ENCODE results near the gene DUS3L.

Gene DUS3L

DNA sequence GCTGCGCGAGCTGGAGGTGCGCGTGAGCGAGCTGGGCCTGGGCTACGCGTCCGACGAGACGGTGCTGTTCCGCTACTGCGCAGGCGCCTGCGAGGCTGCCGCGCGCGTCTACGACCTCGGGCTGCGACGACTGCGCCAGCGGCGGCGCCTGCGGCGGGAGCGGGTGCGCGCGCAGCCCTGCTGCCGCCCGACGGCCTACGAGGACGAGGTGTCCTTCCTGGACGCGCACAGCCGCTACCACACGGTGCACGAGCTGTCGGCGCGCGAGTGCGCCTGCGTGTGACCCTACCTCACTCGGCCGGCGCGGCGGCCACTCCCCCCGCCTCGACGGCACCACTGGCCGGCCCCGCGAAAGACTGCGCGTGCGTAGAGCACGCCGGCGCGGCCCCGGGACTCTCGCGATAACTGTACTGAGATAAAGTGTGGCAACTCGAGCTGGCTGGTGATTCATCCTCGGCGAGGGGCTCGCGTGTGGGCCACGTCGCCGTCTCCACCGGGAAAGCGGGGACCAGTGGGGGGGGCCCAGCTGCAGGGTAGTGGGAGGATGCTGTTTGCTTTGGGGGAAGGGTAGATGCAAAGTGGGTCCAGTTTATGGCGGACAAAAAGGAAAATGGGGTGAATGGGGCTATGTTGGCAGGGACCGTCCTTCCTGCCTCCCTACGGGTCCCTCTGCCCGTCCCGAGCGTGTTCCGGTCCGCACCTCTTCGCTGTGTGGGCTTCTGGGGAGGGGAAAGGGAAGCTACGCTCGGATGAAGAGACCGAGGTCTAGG is 37.1 kb upstream of the DUS3L start:
- in situ Hi-C loops (cut with MboI; ENCODE audit: low sequenced_read_pairs): no loop called here
- Histone ChIP-seq H3K4me1 (peaks cover 5% of the 10 kb centered on the region), H3K36me3 (replicated peaks) (no peaks in the 10 kb centered on the region), H3K9me3 (no peaks in the 10 kb centered on the region), H3K27me3 (ENCODE audit: low read depth) (no peaks in the 10 kb centered on the region), H3K4me3 (peak overlapping the region; percentile 21)
- peak; percentile 69 to 92 for DNase-seq (ENCODE audit: low spot score in 2 of 2)

DNA sequence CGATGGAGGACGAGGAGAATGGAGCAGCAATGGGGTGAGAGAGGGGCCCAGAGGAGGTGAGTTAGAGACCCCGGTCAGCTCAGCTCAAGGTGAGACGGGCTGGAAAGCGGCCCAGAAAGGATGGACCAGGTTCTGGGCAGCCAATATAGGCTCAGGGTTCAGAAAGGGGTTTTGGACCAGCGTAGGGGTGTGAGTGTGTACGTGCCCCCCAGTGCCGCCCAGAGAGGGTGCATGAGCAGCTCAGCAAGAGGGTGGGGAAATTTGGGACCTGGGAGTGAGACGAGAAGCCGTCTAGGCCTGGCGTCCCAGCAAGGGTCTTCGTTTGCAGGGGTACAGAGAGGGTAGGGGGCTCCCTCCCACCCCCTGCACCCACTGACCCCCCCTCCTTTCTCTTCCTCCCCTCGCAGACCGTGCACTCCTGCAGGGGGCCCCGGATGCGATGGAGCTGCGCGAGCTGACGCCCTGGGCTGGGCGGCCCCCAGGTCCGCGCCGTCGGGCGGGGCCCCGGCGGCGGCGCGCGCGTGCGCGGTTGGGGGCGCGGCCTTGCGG is 36.5 kb upstream of the DUS3L start:
- Histone ChIP-seq H3K4me1 (peaks cover 5% of the 10 kb centered on the region), H3K27me3 (ENCODE audit: low read depth) (no peaks in the 10 kb centered on the region), H3K36me3 (replicated peaks) (no peaks in the 10 kb centered on the region), H3K4me3 (peak overlapping the region; percentile 13), H3K9me3 (no peaks in the 10 kb centered on the region)
- in situ Hi-C loops (cut with MboI; ENCODE audit: low sequenced_read_pairs): no loop called here
- no peak for DNase-seq (ENCODE audit: low spot score in 2 of 2)

DNA sequence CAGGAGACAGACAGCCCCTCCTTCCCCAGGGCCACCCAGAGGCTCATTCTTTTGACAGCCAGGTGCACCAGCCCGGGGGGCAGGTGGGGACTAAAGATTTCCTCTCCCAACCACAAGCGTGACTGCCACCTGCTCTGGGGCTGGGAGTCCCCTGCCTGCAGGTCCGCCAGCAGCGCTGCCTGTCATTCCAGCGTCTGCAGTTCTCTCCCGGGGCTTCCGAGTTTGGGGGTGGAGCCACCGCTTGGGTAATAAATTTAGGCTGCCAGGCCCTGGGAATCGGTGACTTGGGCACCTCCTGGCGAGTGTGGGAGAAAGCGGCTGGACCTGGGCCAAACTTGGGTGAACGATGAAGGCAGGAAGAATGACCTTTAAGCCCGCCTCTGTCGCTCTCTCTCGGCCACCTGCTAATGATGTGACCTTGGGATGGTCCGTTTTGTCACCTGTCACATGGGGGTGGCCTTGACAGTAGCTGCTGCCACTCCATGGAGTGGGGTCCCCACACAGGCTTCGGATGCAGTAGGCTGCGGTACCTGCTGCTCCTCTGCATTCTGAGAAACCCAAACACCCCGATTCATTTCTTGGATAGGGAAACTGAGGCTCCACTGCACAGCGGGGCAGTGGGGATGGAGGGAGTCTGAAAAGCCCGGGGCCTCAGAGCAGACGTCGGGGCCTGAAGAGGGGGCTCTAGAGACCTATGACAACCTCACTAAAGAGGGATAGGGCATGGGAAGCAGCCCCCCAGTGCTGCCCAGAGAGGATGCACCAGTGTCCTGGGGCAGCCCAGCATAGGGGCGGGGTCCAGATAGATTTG is 35.8 kb upstream of the DUS3L start:
- H3K36me3 ChIP-seq (replicated peaks): no peaks in the 10 kb centered on the region
- no peaks in the 10 kb centered on the region for H3K9me3 ChIP-seq
- in situ Hi-C loops (cut with MboI; ENCODE audit: low sequenced_read_pairs): no loop called here
- H3K4me3 ChIP-seq: no peak overlapping the region
- H3K4me1 ChIP-seq: peaks cover 5% of the 10 kb centered on the region
- peak; percentile 39 to 90 for DNase-seq (ENCODE audit: low spot score in 2 of 2)
- H3K27me3 ChIP-seq (ENCODE audit: low read depth): no peaks in the 10 kb centered on the region

DNA sequence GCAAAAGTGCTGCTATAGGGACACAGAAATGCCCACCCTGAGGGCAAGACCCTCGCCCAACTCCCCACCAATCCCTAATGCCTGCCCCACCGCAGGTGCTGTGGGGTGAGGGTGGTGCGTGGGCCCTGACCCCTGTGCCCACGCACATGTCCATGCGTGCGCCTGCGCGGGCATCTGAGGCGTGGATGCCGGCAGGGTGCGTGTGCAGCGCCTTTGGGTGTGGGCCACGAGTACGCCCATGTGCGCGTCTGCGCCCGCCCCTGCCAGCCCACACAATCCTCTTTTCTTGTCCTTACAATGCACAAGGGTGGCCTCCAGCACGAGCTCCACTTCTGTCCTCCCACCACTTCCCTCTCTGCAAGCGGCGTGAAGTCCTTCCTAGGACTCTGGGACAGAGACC is 34.2 kb upstream of the DUS3L start:
- no peaks in the 10 kb centered on the region for H3K9me3 ChIP-seq
- H3K36me3 ChIP-seq (replicated peaks): no peaks in the 10 kb centered on the region
- in situ Hi-C loops (cut with MboI; ENCODE audit: low sequenced_read_pairs): no loop called here
- no peaks in the 10 kb centered on the region for H3K27me3 ChIP-seq (ENCODE audit: low read depth)
- H3K4me1 ChIP-seq: peaks cover 5% of the 10 kb centered on the region
- no peak overlapping the region for H3K4me3 ChIP-seq
- no peak for DNase-seq (ENCODE audit: low spot score in 2 of 2)

DNA sequence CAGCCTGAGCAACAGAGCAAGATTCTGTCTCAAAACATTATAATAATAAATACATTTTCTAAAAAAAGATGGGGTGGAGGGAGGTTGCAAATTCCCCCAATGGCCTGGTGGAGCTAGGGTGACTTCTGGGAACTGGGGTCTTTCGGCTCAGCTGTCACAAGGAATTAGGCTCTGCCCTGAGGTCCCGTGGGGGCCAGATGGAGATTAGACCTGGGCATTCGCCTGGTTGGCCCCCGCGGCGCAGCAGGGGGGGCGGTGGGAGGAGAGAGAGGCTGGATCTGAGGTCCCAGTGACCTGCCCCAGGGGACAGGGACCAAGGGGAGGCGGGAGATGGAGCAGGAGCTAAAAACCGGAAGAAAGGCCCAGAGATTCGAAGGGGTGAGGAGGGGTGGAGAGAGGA is 33.8 kb upstream of the DUS3L start:
- no peak for DNase-seq (ENCODE audit: low spot score in 2 of 2)
- no peak overlapping the region for H3K4me3 ChIP-seq
- in situ Hi-C loops (cut with MboI; ENCODE audit: low sequenced_read_pairs): no loop called here
- H3K9me3 ChIP-seq: no peaks in the 10 kb centered on the region
- peaks cover 5% of the 10 kb centered on the region for H3K4me1 ChIP-seq
- H3K36me3 ChIP-seq (replicated peaks): no peaks in the 10 kb centered on the region
- no peaks in the 10 kb centered on the region for H3K27me3 ChIP-seq (ENCODE audit: low read depth)

DNA sequence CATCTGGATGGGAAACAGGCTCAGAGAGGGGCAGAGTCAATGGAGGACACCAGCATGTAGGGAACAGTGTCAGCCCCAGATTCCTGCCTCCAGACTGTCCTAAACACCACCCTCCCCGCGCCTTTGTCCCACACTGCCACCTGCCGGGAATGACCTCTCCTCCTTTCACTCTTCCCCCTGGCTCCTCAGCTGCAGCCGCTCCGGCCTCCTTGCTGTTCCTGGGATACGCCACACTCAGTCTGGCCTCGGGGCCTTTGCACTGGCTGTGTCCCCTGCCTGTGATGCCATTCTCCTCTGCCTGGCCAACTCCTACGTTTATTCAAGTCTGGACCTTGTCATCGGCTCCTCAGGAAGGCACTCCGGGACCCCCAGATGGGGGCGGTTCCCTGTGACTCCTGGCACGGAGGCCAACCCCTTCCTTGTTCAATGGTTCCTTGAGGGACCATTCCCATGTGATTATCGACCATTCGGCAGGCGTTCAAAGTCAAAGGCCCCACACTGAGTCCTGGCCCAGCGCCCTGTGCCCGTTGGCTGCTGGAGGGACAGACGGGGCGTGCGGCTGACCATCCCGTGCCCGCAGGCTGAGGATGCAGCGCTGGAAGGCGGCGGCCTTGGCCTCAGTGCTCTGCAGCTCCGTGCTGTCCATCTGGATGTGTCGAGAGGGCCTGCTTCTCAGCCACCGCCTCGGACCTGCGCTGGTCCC is 32.8 kb upstream of the DUS3L start:
- H3K36me3 ChIP-seq (replicated peaks): no peaks in the 10 kb centered on the region
- DNase-seq (ENCODE audit: low spot score in 2 of 2): peak; percentile 47 to 81
- H3K9me3 ChIP-seq: no peaks in the 10 kb centered on the region
- peaks cover 5% of the 10 kb centered on the region for H3K4me1 ChIP-seq
- in situ Hi-C loops (cut with MboI; ENCODE audit: low sequenced_read_pairs): no loop called here
- H3K27me3 ChIP-seq (ENCODE audit: low read depth): no peaks in the 10 kb centered on the region
- H3K4me3 ChIP-seq: no peak overlapping the region

DNA sequence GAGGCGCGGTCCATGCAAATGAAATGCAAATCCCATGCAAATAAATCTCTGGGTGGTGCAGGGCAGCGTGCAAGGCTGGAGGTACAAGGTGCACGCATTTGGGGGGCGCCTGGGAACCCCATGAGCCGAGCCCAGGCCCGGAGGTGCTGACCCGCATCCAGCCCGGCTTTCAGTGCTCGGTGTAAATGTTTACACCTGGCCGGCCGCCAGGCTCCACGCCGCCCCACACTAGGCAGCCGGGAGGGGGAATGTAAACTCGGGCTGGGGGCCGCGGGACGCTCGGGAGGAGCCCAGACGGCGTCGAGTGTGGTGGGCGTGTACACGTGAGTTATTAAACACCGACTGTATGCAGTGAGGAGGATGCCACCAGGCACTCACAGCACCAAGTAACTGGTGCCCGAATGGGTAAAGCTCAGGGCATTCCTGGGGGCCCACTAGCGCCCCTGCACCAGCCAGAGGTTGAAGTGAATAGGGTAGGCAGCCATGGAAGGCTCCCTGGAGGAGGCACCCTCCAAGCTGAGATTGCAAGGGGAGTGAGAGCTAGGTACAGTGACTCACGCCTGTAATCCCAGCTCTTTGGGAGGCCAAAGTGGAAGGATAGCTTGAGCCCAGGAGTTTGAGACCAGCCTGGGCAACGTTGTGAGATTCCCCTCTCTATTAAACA is 31.4 kb upstream of the DUS3L start:
- in situ Hi-C loops (cut with MboI; ENCODE audit: low sequenced_read_pairs): no loop called here

DNA sequence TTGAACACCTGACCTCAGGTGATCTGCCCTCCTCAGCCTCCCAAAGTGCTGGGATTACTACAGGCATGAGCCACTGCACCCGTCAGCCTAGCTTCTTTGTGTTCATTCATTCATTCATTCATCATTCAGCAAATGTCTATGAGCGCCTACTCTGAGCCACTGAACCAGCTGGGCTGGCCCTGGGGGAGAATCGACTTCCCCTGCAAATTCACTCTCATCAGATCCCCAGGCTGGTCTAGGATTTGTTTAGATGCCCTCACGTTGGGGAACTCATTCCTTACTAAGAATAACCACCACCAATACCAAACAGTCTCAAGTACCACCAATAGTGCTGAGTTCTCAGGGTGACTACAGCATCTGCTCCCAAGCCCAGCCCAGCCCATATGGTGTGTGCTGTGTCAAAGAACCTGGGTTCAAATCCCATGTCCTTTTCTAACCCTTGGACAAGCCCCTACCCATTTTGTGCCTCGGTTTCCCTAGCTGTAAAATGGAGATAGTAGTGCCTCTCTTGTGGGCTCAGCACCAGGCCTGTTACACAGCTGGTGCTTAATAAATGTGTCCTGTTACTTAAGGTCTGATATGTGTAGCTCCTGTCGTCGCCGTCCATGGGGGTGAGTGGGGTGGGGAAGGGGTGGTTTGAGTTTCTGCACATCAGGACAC is 30.7 kb upstream of the DUS3L start:
- Histone ChIP-seq H3K4me3 (no peak overlapping the region), H3K27me3 (ENCODE audit: low read depth) (no peaks in the 10 kb centered on the region), H3K36me3 (replicated peaks) (no peaks in the 10 kb centered on the region), H3K9me3 (no peaks in the 10 kb centered on the region), H3K4me1 (no peaks in the 10 kb centered on the region)
- no peak for DNase-seq (ENCODE audit: low spot score in 2 of 2)
- in situ Hi-C loops (cut with MboI; ENCODE audit: low sequenced_read_pairs): no loop called here

More for the DNA sequence above, 31.4 kb upstream of the DUS3L start:
- no peaks in the 10 kb centered on the region for H3K9me3 ChIP-seq
- DNase-seq (ENCODE audit: low spot score in 2 of 2): no peak
- H3K4me1 ChIP-seq: no peaks in the 10 kb centered on the region; the same call in 1 of the 2 replicates
- H3K4me3 ChIP-seq: no peak overlapping the region
- no peaks in the 10 kb centered on the region for H3K27me3 ChIP-seq (ENCODE audit: low read depth)
- no peaks in the 10 kb centered on the region for H3K36me3 ChIP-seq (replicated peaks)

DNA sequence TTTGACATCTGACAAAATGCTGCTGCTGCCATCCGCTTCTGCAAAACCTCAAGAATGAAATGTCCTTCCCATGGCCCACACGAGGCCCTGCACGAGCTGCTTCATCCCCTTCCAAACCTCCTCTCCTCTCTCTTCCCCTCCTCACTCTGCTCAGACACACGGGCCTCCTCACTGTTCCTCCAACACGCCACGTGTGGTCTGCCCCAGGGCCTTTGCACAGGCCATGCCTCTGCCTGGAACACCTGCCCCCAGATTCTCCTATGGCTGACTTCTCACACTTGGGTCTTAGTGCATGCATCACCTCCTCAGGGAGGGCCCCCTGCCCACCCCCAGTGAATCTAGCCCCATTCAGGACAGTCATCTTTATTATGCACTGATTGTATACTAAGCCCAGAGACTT is 29.8 kb upstream of the DUS3L start:
- Histone ChIP-seq H3K4me3 (no peak overlapping the region), H3K36me3 (replicated peaks) (no peaks in the 10 kb centered on the region), H3K27me3 (ENCODE audit: low read depth) (no peaks in the 10 kb centered on the region), H3K4me1 (no peaks in the 10 kb centered on the region), H3K9me3 (no peaks in the 10 kb centered on the region)
- no peak for DNase-seq (ENCODE audit: low spot score in 2 of 2)
- in situ Hi-C loops (cut with MboI; ENCODE audit: low sequenced_read_pairs): no loop called here

DNA sequence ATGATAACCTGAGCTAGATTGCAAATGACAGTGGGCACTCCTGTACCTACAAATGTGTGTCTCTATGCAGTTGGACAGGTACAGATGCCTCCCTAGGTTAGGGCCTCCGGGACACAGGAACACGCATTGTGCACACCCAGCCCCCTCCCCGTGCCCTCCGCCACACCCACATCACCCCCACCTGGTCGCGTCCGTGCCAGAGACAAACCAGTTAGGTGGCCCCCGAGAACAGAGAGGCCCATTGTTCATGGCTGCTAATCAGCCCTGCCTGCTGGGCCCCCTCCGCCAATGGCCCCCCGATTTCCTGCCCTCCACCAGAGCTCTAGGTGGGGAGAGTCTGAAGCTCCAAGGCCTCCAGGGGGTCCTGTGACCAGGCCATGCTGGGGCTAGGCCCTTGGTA is 27.6 kb upstream of the DUS3L start:
- no peaks in the 10 kb centered on the region for H3K36me3 ChIP-seq (replicated peaks)
- H3K27me3 ChIP-seq (ENCODE audit: low read depth): no peaks in the 10 kb centered on the region
- no peak overlapping the region for H3K4me3 ChIP-seq
- in situ Hi-C loops (cut with MboI; ENCODE audit: low sequenced_read_pairs): no loop called here
- no peaks in the 10 kb centered on the region for H3K9me3 ChIP-seq
- DNase-seq (ENCODE audit: low spot score in 2 of 2): no peak
- no peaks in the 10 kb centered on the region for H3K4me1 ChIP-seq

DNA sequence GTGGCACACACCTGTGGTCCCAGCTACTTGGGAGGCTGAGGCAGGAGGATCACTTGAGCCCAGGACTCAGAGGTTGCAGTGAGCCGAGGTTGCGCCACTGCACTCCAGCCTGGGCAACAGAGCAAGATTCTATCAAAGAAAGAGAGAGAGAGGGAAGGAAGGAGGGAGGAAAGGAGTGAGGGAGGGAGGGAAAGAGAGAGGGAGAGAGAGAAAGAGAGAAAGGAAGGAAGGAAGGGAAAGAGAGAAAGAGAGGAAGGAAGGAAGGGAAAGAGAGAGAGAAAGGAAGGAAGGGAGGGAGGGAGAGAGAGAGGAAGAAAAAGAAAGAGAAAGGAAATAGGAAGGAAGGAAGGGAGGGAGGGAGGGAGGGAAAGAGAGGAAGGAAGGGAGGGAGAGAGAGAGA is 26.3 kb upstream of the DUS3L start:
- Histone ChIP-seq H3K4me3 (no peak overlapping the region), H3K9me3 (no peaks in the 10 kb centered on the region), H3K27me3 (ENCODE audit: low read depth) (no peaks in the 10 kb centered on the region), H3K4me1 (no peaks in the 10 kb centered on the region), H3K36me3 (replicated peaks) (no peaks in the 10 kb centered on the region)
- no peak for DNase-seq (ENCODE audit: low spot score in 2 of 2)
- in situ Hi-C loops (cut with MboI; ENCODE audit: low sequenced_read_pairs): no loop called here

DNA sequence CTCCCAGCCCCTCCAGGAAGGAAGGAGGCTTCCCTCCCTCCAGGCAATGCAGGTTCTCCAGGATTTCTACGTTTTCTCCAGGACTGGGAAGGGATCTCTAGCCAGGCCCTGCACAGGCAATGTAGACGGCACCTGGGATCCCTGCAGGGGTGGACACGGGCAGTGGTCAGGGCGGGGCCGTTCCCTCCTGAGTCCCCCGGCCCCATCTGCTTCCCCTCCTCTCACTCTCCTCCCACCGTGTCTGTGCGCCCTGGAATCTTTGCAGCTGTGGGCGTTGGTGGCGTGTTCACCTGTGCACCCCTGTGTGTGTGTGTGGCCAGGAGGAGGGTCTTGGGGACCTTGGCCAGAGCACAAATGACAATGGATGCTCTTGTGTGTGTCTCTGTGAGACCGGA is 23.9 kb upstream of the DUS3L start:
- Histone ChIP-seq H3K4me3 (no peak overlapping the region), H3K9me3 (no peaks in the 10 kb centered on the region), H3K4me1 (no peaks in the 10 kb centered on the region), H3K27me3 (ENCODE audit: low read depth) (no peaks in the 10 kb centered on the region), H3K36me3 (replicated peaks) (no peaks in the 10 kb centered on the region)
- in situ Hi-C loops (cut with MboI; ENCODE audit: low sequenced_read_pairs): no loop called here
- DNase-seq (ENCODE audit: low spot score in 2 of 2): no peak
